Endothelial cell of umbilical vein (primary cell): ENCODE measurements around the gene TCERG1L. TPM values are rescaled to one million over a fixed set of nuclear protein-coding genes. Genes with fewer than 3 reads are reported as not detected.

ENCODE experiments used
- BruUV-seq: library from RNA; stranded (reverse); fragments of 400-500 nt; replicated peaks from 2 replicates; lab custom pipeline; 2021; lab: Mats Ljungman, UMichigan
- CTCF ChIA-PET: fragments of 300-600, 350-600 bp; sonication (Branson Sonifier 250); formaldehyde crosslinking; loops from one replicate; lab custom pipeline; 2021; ENCODE audit warnings: antibody characterized with exemption, inconsistent platforms; lab: Charles Lee
- POLR2A ChIA-PET: fragments of 300-600, 350-600 bp; sonication (Branson Sonifier 250); formaldehyde crosslinking; loops from one replicate; lab custom pipeline; 2021; ENCODE audit warnings: antibody characterized with exemption, inconsistent platforms; lab: Charles Lee
- DNase-seq: peaks from one replicate; pipeline ENCODE4 v3.0.0-alpha.2; 2011; ENCODE audit warnings: low read depth, low spot score
- FAIRE-seq: peaks from 2 replicates; lab custom pipeline; 2011; peaks lifted over from hg19 to GRCh38; lab: Jason Lieb, UNC
- H2AFZ ChIP-seq: 2 replicates; pipeline ENCODE4 v1.6.0; 2012; ENCODE audit warnings: low read depth, low read length, control low read depth, inconsistent platforms
- H3K27ac ChIP-seq: 2 replicates; pipeline ENCODE4 v1.5.1; 2011; ENCODE audit warnings: low read depth, mild to moderate bottlenecking, control low read depth, low read length, moderate library complexity; ENCODE audit not compliant: insufficient read depth
- H3K27me3 ChIP-seq, 2 experiments: 2 replicates each; pipeline versions ENCODE4 v1.6.0 to v1.6.1; 2011; ENCODE audit warnings: low read length in 2 of 2, mixed read lengths in 1 of 2; ENCODE audit not compliant: control insufficient read depth in 2 of 2, insufficient read depth in 2 of 2
- H3K36me3 ChIP-seq, 2 experiments: 2 replicates in 1 of 2; 3 replicates in 1 of 2; pipeline ENCODE4 v1.5.1; 2011; ENCODE audit warnings: low read length in 2 of 2, mild to moderate bottlenecking in 1 of 2, moderate library complexity in 1 of 2; ENCODE audit not compliant: control insufficient read depth in 2 of 2, insufficient read depth in 2 of 2; ENCODE audit errors: extremely low read depth in 1 of 2
- H3K4me1 ChIP-seq: 3 replicates; pipeline ENCODE4 v1.5.1; 2011; ENCODE audit warnings: mild to moderate bottlenecking, low read length; ENCODE audit not compliant: control insufficient read depth, insufficient read depth; ENCODE audit errors: extremely low read depth
- H3K4me2 ChIP-seq: 2 replicates; pipeline ENCODE4 v1.6.1; 2011; ENCODE audit warnings: low read length, control low read depth, mixed read lengths; ENCODE audit not compliant: insufficient read depth
- H3K4me3 ChIP-seq, 3 experiments: fragments of 200-600 bp in 1 of 3; sonication (generic), shearing (Covaris generic) in 1 of 3; replicated peaks in 1 of 3; 2 replicates each; pipeline ENCODE4 v1.5.1; 2011 to 2016; ENCODE audit warnings: control low read depth in 3 of 3, low read length in 3 of 3, mild to moderate bottlenecking in 2 of 3, inconsistent platforms in 1 of 3, low read depth in 1 of 3, moderate library complexity in 1 of 3; ENCODE audit not compliant: insufficient read depth in 1 of 3
- H3K79me2 ChIP-seq: 2 replicates; pipeline ENCODE4 v1.6.0; 2012; ENCODE audit warnings: low read length, inconsistent platforms; ENCODE audit not compliant: control insufficient read depth, insufficient read depth
- H3K9ac ChIP-seq: replicated peaks from 2 replicates; pipeline ENCODE3; 2011; ENCODE audit warnings: low read length, control low read depth; ENCODE audit not compliant: insufficient read depth; ENCODE audit errors: extremely low read depth
- H3K9me1 ChIP-seq: replicated peaks from 3 replicates; pipeline ENCODE4 v1.6.0; 2011; ENCODE audit warnings: mild to moderate bottlenecking, low read length; ENCODE audit not compliant: control insufficient read depth, insufficient read depth; ENCODE audit errors: extremely low read depth
- H3K9me3 ChIP-seq: replicated peaks from 2 replicates; pipeline ENCODE4 v1.5.1; 2012; ENCODE audit warnings: low read length, inconsistent platforms; ENCODE audit not compliant: control insufficient read depth, insufficient read depth
- H4K20me1 ChIP-seq: replicated peaks from 2 replicates; pipeline ENCODE3; 2011; ENCODE audit warnings: mild to moderate bottlenecking, low read length; ENCODE audit not compliant: control insufficient read depth, insufficient read depth; ENCODE audit errors: extremely low read depth
- CTCF ChIP-seq, 2 donors: IDR thresholded peaks; 1 replicate in 1 of 2; 2 replicates in 1 of 2; pipeline ENCODE4 v1.5.1; 2011; ENCODE audit warnings: low read length in 2 of 2, mild to moderate bottlenecking in 2 of 2, moderate library complexity in 2 of 2, control low read depth in 1 of 2, inconsistent platforms in 1 of 2, low read depth in 1 of 2; ENCODE audit not compliant: insufficient read depth in 1 of 2; ENCODE audit errors: extremely low read depth in 1 of 2
- EZH2 ChIP-seq: IDR thresholded peaks from 2 replicates; pipeline ENCODE4 v1.6.1; 2012; ENCODE audit warnings: borderline replicate concordance, low read depth, mild to moderate bottlenecking, moderate library complexity, low read length, inconsistent platforms; ENCODE audit not compliant: severe bottlenecking
- FOS ChIP-seq: IDR thresholded peaks from 2 replicates; pipeline ENCODE4 v1.6.1; 2011; ENCODE audit warnings: mild to moderate bottlenecking, low read length, moderate library complexity, borderline replicate concordance; ENCODE audit not compliant: insufficient read depth
- GATA2 ChIP-seq: IDR thresholded peaks from 2 replicates; pipeline ENCODE4 v1.7.0; 2011; ENCODE audit warnings: low read depth, mild to moderate bottlenecking, moderate library complexity, mixed read lengths, low read length; ENCODE audit not compliant: insufficient read length, insufficient read depth
- JUN ChIP-seq: IDR thresholded peaks from 2 replicates; pipeline ENCODE4 v1.6.1; 2011; ENCODE audit warnings: borderline replicate concordance, low read depth; ENCODE audit not compliant: insufficient read length, insufficient read depth
- MYC ChIP-seq: IDR thresholded peaks from one replicate; pipeline ENCODE4 v1.6.1; 2011; ENCODE audit warnings: mild to moderate bottlenecking, low read depth, low read length
- POLR2A ChIP-seq: IDR thresholded peaks from 2 replicates; pipeline ENCODE4 v1.6.1; 2012; ENCODE audit warnings: low read depth, mild to moderate bottlenecking, control low read depth, low read length
- POLR2AphosphoS5 ChIP-seq: IDR thresholded peaks from 2 replicates; pipeline ENCODE4 v1.6.1; 2012; ENCODE audit warnings: low read depth, mild to moderate bottlenecking, control low read depth, low read length, moderate library complexity; ENCODE audit not compliant: insufficient read depth
- dilution Hi-C: fragments of 300-500 bp; cut with MboI; formaldehyde crosslinking; loops from one replicate; pipeline ENCODE4 v1.15.0; 2019; ENCODE audit warnings: low sequenced_read_pairs; ENCODE audit not compliant: extremely low pct_ligation_motif_present
- intact Hi-C: fragments of 100-400 bp; cut with micrococcal nuclease; formaldehyde crosslinking; loops from one replicate; pipeline ENCODE4 v1.10.0; 2022
- polyA plus RNA-seq, 4 experiments: library from polyadenylated mRNA; depleted of rRNA in 3 of 4; stranded (reverse) in 3 of 4; unstranded in 1 of 4; fragments of >200 nt; gene quantifications; 2 replicates each; pipeline versions ENCODE4 v1.2.1 to v1.2.3, GENCODE V29; 2011 to 2012; ENCODE audit warnings: missing spikeins in 1 of 4
- total RNA-seq: library from RNA; stranded (reverse); gene quantifications from 2 replicates; pipeline ENCODE4 v1.2.3, GENCODE V29; 2021
- TF ChIP-seq, protein P1 (sequence below): IDR thresholded peaks from 2 replicates; pipeline ENCODE4 v1.6.1; 2011; ENCODE audit not compliant: insufficient read depth, insufficient read length

TCERG1L gene
- total and polyA plus RNA-seq, 2 donors (not counting 3 experiments of a cell fraction or from before 2014, with no cell fraction given), result not detected

GRCh38 chr10:131269776-131270460 lies 41.6 kb downstream of the TCERG1L start:
- H3K27ac ChIP-seq, result no peak overlapping the region
- no peaks in the 10 kb centered on the region for H4K20me1 ChIP-seq
- BruUV-seq, result no TSS peak
- no peak overlapping the region for H3K4me3 ChIP-seq
- TF ChIP-seq GATA2, result no peak
- no peak for TF ChIP-seq MYC
- TF ChIP-seq CTCF (IDR thresholded peaks at IDR 0.05; ENCODE audit: extremely low read depth in 1 of 2, insufficient read depth in 1 of 2, low read depth in 1 of 2, low read length in 2 of 2), result no peak
- no peak for TF ChIP-seq POLR2AphosphoS5
- TF ChIP-seq POLR2A, result no peak
- no peak for TF ChIP-seq EZH2
- TF ChIP-seq, protein P1, sequence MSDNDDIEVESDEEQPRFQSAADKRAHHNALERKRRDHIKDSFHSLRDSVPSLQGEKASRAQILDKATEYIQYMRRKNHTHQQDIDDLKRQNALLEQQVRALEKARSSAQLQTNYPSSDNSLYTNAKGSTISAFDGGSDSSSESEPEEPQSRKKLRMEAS, result no peak
- TF ChIP-seq FOS, result no peak
- TF ChIP-seq JUN, result no peak
- FAIRE-seq (no peak), DNase-seq (no peak)
- H3K4me2 ChIP-seq, result no peak overlapping the region
- ChIA-PET POLR2A (no interaction called here), CTCF (no interaction called here)
- H3K4me1 ChIP-seq, result no peaks in the 10 kb centered on the region
- intact Hi-C loops (no loop called here), dilution Hi-C loops (no loop called here)
- no peaks in the 10 kb centered on the region for H3K36me3 ChIP-seq
- no peaks in the 10 kb centered on the region for H3K27me3 ChIP-seq
- H2AFZ ChIP-seq, result no peak overlapping the region
- no peak overlapping the region for H3K9ac ChIP-seq
- peaks cover 8% of the 10 kb centered on the region for H3K9me3 ChIP-seq
- no peaks in the 10 kb centered on the region for H3K79me2 ChIP-seq
- H3K9me1 ChIP-seq, result no peaks in the 10 kb centered on the region
